ENCODE data around the gene DIAPH3.

DNA sequence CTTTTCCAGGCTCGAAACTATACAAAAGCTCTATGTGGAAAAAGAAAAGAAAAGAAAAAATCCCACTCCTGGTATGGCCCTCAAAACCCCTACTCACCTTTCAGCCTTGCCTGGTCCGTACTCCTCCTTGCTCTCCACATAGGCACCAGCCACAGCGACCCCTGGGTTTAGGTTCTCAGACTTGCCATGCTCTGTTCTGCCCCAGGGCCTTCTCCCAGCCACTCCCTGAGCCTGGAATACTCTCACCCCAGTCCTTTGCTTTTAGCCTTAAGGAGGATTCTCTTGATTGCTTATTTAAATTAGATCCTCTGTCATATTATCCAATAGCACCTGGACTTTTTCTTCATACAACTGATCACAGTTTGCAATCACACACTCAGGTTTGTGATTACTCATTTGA lies 522.5 kb downstream of the DIAPH3 start:
- TF ChIP-seq, protein P1, sequence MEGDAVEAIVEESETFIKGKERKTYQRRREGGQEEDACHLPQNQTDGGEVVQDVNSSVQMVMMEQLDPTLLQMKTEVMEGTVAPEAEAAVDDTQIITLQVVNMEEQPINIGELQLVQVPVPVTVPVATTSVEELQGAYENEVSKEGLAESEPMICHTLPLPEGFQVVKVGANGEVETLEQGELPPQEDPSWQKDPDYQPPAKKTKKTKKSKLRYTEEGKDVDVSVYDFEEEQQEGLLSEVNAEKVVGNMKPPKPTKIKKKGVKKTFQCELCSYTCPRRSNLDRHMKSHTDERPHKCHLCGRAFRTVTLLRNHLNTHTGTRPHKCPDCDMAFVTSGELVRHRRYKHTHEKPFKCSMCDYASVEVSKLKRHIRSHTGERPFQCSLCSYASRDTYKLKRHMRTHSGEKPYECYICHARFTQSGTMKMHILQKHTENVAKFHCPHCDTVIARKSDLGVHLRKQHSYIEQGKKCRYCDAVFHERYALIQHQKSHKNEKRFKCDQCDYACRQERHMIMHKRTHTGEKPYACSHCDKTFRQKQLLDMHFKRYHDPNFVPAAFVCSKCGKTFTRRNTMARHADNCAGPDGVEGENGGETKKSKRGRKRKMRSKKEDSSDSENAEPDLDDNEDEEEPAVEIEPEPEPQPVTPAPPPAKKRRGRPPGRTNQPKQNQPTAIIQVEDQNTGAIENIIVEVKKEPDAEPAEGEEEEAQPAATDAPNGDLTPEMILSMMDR (IDR thresholded peaks at IDR 0.05), result no peak
- TF ChIP-seq POLR2A (IDR thresholded peaks at IDR 0.05) (no peak), EP300 (IDR thresholded peaks at IDR 0.05) (no peak)

All from sigmoid colon (tissue), 4 donors.